Measurements from ENCODE around the gene DISC1. TPM values are rescaled to one million over a fixed set of nuclear protein-coding genes. Genes with fewer than 3 reads are reported as not detected.

The DISC1 gene
- total and polyA plus RNA-seq, 2 donors (not counting 3 experiments of a cell fraction or from before 2014, with no cell fraction given) = 3.3 to 14.7 TPM

GRCh38 chr1:231630558-231631205 lies 4.1 kb downstream of the DISC1 start:
- Histone ChIP-seq H3K9me1 (replicated peaks; ENCODE audit: control insufficient read depth, extremely low read depth, insufficient read depth, low read length) (no peaks in the 10 kb centered on the region), H3K9me3 (replicated peaks; ENCODE audit: control insufficient read depth, insufficient read depth, low read length) (no peaks in the 10 kb centered on the region), H3K4me3 (replicated peaks in 1 of 3; ENCODE audit: insufficient read depth in 1 of 3, low read depth in 1 of 3, low read length in 3 of 3) (no peak overlapping the region), H3K4me1 (ENCODE audit: control insufficient read depth, extremely low read depth, insufficient read depth, low read length) (peaks cover 13% of the 10 kb centered on the region), H3K4me2 (ENCODE audit: insufficient read depth, low read length) (no peak overlapping the region), H3K27me3 (ENCODE audit: control insufficient read depth in 2 of 2, insufficient read depth in 2 of 2, low read length in 2 of 2) (no peaks in the 10 kb centered on the region), H3K9ac (replicated peaks; ENCODE audit: extremely low read depth, insufficient read depth, low read length) (no peak overlapping the region), H3K36me3 (ENCODE audit: control insufficient read depth in 2 of 2, extremely low read depth in 1 of 2, insufficient read depth in 2 of 2, low read length in 2 of 2) (no peaks in the 10 kb centered on the region), H3K27ac (ENCODE audit: insufficient read depth, low read depth, low read length) (no peak overlapping the region), H2AFZ (ENCODE audit: low read depth, low read length) (no peak overlapping the region), H4K20me1 (replicated peaks; ENCODE audit: control insufficient read depth, extremely low read depth, insufficient read depth, low read length) (no peaks in the 10 kb centered on the region), H3K79me2 (ENCODE audit: control insufficient read depth, insufficient read depth, low read length) (no peaks in the 10 kb centered on the region)
- no peak for TF ChIP-seq EZH2 (IDR thresholded peaks at IDR 0.05; ENCODE audit: borderline replicate concordance, low read depth, low read length, severe bottlenecking)
- no peak for TF ChIP-seq JUN (IDR thresholded peaks at IDR 0.05; ENCODE audit: borderline replicate concordance, insufficient read depth, insufficient read length, low read depth)
- TF ChIP-seq GATA2 (IDR thresholded peaks at IDR 0.05; ENCODE audit: insufficient read depth, insufficient read length, low read depth, low read length) = no peak
- no peak for TF ChIP-seq POLR2A (IDR thresholded peaks at IDR 0.05; ENCODE audit: low read depth, low read length)
- TF ChIP-seq MYC (IDR thresholded peaks at IDR 0.05; ENCODE audit: low read depth, low read length) = no peak
- TF ChIP-seq CTCF (IDR thresholded peaks at IDR 0.05; ENCODE audit: extremely low read depth in 1 of 2, insufficient read depth in 1 of 2, low read depth in 1 of 2, low read length in 2 of 2) = no peak
- TF ChIP-seq MAX (IDR thresholded peaks at IDR 0.05; ENCODE audit: insufficient read depth, insufficient read length) = no peak
- no peak for TF ChIP-seq POLR2AphosphoS5 (IDR thresholded peaks at IDR 0.05; ENCODE audit: insufficient read depth, low read depth, low read length)
- TF ChIP-seq FOS (IDR thresholded peaks at IDR 0.05; ENCODE audit: borderline replicate concordance, insufficient read depth, low read length) = no peak
- ChIA-PET POLR2A (no interaction called here), CTCF (interaction anchor here (1.5 kb wide), 1 partner anchor 14 kb away, joined by 4 read pairs; no protein-coding TSS in a partner anchor)
- DNase-seq (ENCODE audit: low read depth, low spot score) (no peak), FAIRE-seq (no peak)
- no TSS peak for BruUV-seq (replicated peaks)
- intact Hi-C loops (cut with micrococcal nuclease) = no loop called here
- dilution Hi-C loops (cut with MboI; ENCODE audit: extremely low pct_ligation_motif_present, low sequenced_read_pairs) = no loop called here
